Muscle of back (tissue), 11 donors: ENCODE results near the gene PRKCE. TPM values are rescaled to one million over a fixed set of nuclear protein-coding genes. Genes with fewer than 3 reads are reported as not detected.
"Not testable (repeated sequence)": the region's sequence is repeated elsewhere in the genome, so short reads cannot be mapped to it uniquely, and the experiment has no call there.

Experiments
- DNase-seq, 3 donors: peaks; one replicate each; pipeline versions ENCODE4 v3.0.0 to v3.0.0-alpha.2; 2013
- polyA plus RNA-seq, 10 donors: library from polyadenylated mRNA; unstranded; fragments of 120-200 nt; gene quantifications; one replicate each; pipeline ENCODE4 v1.2.1, GENCODE V29; 2013; ENCODE audit not compliant: insufficient read length in 10 of 10

Gene PRKCE
- polyA plus RNA-seq, 10 donors = 4.6 to 7.8 (median 6.1) TPM

DNA sequence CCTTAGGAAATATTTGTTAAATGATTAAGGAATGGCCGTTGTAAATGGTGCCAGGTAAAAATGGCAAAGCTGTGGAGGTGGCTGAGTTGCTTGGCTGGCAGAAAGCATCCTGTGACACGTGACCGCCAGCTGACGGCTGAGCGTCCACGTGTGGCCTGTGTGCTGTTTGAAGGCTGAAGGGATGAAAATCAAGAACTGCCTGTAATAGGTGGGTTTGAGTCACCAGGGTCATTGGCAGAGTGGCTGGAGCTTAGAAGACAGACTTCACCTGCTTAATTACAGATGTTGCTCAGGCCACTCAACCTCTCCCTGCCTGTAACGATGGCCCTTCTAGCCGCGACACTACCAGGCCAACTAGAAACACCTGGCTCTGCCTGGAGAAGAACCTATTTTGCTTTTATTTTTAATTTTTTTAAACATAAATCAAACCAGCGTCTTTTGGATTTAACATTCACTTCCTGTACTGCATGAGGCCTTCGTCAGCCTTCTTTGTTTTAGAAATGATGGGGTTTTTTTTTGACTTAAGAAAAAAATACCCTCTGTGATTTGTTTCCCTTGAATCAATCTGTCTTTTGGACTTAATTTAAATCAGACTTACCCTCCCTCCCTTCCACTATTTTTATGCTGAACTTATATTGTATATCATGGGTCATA is 206.5 kb downstream of the PRKCE start:
- DNase-seq = peak in 1 of 3 donors; percentile 34

DNA sequence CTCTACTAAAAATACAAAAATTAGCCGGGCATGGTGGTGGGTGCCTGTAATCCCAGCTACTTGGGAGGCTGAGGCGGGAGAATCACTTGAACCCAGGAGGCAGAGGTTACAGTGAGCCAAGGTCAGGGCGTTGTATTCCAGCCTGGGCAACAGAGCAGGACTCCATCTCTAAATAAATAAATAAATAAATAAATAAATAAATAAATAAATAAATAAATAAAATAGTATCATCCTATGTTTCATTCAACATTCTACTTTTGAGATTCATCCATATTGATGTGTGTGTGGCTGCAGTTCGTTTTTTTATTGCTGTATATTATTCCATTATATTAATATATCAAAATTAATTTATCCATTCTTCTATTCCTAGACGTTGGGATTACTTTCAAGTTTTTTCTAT is 207.4 kb downstream of the PRKCE start:
- DNase-seq = not testable (repeated sequence)

DNA sequence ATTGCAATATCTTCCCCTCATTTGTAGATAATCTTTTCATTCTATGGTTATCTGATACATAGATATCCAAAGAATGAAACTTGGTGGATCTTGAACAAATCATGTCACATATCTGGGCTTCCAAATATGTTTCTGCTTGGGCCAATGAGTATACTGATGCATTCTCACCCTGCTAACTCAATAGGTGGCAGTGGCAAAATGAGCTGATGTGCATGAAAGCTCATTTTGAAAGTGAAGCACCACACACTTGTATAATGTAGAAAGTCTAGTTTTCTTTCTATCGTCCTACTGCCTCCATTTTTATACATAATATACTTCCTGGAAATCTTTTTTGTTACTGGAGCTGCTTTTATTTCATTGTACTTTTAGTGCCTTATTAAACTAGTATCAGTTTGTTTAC is 208.2 kb downstream of the PRKCE start:
- no peak for DNase-seq

DNA sequence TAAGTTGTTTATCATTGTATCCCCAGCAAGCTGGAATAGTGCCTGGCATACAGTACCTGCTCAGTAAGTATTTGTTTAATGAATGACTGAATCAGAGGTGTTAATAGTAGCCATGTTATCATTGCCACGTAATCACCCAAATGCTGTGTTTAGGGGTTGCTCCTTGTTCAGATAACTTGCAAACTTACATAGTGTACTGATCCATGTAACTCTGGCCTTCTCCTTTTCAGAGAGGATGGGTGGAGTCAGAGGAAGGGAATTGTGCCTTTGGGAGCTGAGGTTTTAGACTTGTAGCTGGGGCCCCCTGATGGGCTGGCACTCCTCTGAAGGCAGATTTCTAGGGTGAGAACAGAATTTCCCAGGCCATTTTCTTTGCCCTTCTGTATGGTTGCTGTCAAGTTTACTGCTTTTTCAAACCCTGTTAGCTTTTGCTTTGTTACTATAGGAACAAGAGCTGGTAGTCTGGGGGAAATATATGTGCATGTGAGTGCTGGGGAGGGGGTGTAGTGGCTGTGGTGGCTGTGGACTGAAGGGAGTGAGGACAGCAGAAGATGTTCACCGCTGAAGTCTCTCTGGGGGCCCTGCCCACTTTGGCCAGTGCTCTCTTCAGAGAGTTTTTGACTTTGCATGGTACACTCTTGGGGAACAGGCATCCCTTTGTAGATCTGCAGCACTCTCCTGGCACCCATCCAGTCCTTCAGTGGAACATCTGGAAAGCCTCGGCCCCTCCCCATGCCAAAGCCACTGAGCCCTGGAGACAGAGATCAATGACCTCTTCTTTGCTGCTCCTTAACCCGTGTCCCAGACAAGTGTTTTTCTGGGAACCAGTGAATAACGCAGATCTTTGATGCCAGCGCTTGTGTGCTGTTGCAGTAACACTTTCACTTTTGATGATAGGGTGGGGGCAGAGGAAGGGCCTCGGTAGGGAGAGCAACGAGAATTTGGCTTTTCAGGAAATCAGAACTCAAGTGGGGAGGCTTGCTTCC is 209.0 kb downstream of the PRKCE start:
- DNase-seq = peak in 2 of 3 donors; percentile 62 to 89

DNA sequence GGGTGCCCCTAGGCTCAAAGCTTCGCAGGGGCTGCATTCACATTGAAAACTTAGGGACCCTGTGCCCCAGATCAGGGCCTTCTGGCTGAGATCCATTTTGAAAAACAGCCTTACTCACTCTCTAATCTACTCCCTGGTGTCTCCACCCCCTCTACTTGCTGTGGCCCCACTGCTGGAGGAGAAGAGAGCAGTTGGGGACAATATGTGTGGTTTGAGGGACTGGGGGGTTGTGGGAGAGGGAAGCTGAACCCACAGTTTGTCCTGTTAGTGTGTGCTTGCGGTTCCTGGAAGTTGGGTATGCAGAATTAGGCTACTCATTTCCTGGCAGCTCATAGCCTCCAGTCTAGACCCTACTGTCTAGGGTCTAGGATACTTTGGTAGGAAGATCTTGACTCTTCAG is 211.4 kb downstream of the PRKCE start:
- DNase-seq = no peak

DNA sequence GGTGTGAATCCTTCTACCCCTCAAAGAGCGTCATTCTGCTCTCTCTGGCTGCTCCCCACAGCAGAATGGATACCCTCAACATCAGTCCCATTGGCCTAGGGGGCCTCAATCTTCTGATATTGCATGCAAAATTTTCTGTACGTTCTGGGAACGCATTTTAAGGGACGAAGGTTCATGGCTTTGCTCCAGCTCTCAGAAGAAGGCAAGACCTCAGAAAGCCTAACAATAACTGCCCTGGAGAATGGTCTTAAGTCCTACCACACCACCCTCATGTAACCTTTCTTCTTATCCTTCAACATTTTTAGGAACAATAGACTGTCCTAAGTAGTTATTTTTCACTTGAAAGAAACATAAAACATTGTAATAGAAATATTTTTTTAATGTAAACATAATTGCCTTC is 212.6 kb downstream of the PRKCE start:
- no peak for DNase-seq

DNA sequence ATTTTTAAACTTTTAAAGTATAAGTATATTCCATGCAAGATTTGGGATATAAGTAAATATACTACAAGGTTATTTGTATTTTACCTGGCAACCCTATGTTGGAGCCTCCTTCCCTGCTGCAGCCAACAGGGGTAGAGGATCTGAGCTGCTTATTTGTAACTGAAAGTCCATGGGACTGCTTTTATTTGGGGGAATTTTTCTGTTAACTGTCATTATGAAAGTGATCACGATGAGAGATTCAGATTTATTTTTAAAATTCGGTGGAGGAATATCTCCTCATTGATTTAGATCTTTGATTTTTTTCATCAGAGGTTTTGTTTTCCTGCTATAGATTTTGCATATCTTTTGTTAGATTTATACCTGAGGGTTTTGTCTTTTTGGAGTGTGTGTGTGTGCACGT is 215.9 kb downstream of the PRKCE start:
- DNase-seq = no peak

DNA sequence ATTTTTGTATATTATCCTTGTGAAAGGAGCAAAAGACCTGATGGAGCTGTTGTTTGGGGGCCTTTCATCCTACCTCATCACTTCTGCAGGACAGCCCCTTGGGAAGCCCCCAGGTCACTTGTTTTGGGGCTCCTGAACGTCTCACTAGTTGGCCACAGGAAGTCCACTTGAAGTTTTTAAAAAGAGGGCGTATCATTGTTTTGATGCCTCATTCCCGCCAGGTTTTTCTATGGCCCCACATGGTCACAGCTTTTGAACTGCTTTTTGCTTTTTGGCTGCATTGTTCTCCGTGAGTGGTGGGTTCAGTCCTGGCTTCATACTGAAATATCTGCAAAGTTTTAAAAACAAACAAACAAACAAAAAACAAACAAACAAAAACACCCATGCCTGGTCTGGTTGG is 216.3 kb downstream of the PRKCE start:
- DNase-seq = no peak

DNA sequence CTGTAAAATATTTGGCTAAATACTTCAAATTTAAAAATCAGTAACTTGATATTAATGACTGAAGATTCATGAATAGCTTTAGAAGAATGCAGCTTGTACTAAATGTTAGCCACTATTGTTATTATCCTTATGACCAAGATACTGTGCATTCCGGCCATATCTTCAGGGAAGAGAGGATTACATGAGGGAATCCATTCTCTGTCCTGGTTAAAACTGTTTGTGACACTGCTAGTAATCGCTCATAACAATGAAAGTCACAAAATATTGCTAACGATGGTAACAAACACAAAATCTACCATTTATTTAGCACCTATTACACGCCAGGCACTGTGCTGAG is 217.7 kb downstream of the PRKCE start:
- DNase-seq = no peak

DNA sequence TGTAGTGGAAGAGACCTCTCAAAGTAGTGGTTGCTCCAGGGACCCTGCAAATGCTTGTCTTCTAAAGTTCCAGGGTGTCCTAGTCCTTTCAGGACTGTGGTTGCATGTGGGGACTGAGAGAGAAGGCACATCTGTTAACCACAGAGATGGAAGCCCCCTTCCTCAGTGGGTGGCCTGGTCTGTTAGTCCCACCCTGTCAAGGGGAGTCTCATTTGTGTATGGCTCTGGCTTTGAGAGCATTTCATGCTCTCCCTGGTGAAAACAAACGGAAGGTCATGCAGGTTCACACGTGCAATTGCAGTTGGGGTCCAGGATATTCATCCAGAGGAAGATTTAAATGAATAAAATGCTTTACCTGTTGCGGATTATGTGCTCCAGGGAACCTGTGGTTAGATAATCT is 219.6 kb downstream of the PRKCE start:
- no peak for DNase-seq

DNA sequence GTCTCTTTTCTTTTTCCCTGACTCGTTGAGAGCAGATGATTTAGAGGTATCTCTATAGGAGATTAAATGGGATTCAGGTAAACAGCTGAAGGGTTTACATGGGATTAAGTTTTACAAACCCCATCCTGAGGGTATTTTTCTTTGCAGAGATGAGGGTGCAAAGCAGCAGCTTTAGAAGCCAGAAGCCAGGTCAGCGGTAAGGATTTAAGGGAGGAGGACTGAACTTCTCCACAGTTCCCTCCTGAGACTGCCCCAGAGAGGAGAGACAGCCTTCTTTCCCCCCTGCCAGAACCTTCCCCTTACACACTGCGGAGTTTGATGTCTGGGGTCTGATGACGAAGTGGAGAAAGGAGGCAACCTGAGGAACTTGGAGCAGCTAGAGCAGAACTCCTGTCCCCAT is 220.1 kb downstream of the PRKCE start:
- DNase-seq = no peak

DNA sequence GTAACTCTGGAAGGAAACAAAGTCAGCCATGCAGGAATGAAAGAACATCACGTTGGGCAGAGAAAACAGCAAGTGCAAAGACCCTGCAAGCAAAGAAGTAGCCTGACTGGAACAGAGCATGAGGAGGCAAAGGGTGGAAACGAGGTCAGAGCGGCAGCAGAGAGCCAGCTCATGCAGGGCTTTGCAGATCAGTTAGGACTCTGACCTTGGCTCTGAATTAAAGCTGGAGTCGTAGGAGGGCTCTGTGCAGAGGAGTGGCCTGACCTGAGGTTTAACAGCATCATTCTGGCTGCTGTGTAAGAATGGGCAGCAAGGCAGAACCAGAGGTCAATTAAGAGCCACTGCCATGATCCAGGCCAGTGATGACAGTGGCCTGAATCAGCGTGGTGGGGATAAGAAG is 220.7 kb downstream of the PRKCE start:
- no peak for DNase-seq

DNA sequence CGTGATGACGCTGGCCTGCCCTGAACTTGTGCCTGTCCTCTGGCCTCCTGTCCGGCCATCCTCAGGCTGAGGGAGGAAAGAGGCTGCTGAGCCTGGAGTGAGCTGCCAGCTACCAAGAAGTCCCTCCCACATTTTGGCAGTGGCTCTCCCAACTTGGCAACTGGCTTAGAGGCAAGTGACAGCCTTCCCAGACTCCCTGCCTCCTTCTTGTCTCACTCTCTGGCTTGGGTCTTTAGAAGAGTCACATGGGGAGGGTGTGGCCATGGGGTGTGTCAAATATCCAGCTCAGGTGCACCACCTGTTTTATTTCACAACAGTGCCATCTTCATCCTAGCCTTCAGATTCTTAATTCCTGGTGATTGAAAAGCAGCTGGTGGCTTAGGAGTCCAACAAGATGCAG is 222.9 kb downstream of the PRKCE start:
- DNase-seq = peak in 2 of 3 donors; percentile 45 to 46

DNA sequence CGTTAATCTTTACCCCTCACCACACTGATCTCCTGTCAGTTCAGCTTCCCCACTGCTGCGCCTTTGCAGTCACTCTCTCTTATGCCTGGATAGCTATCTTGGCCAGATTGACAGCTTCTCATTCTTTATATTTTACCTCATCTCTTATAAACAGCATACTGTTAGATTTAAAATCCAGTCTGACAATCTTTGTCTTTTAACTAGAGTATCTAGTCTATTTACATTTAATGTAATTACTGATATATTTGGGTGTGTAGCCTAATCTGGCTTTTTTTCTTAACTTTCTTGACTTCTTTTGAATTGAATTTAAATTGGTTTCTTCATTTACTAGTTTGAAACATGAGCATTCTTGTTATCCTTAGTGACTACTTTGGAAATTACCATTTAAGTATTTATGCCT is 225.1 kb downstream of the PRKCE start:
- DNase-seq = no peak

DNA sequence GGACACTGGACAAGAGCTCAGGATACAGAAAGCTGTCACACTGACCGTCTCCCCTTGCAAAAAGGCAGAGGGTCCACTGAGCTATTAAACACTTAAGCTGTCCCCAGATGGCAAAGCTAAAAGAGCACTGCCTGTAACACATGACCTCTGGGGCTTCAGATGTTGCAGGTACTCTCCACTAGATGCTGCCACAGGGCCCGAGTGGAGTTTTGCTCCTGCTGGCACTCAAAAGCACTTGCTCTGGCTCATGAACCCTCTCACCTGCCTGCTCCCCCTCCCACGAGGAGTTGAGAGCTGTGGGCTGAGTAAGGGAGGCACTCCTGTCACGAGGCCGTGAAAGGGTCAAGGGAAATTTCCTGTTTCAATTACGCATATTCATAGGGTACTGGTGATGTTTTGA is 227.9 kb downstream of the PRKCE start:
- DNase-seq = no peak

DNA sequence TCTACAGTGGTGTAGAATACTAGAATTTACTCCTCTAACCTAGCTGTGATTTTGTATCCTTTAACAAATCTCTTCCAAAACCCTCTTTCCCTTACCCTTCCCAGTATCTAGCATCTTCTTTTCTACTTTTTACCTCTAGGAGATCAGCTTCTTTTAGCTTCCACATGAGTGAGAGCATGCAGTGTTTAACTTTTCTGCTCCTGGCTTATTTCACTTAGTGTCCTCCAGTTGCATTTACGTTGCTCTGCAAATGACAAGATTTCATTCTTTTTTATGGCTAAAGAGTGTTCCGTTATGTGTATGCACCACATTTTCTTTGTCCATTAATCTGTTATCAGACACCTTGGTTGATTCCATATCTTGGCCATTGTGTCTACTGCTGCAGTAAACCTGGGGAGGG is 228.5 kb downstream of the PRKCE start:
- no peak for DNase-seq

DNA sequence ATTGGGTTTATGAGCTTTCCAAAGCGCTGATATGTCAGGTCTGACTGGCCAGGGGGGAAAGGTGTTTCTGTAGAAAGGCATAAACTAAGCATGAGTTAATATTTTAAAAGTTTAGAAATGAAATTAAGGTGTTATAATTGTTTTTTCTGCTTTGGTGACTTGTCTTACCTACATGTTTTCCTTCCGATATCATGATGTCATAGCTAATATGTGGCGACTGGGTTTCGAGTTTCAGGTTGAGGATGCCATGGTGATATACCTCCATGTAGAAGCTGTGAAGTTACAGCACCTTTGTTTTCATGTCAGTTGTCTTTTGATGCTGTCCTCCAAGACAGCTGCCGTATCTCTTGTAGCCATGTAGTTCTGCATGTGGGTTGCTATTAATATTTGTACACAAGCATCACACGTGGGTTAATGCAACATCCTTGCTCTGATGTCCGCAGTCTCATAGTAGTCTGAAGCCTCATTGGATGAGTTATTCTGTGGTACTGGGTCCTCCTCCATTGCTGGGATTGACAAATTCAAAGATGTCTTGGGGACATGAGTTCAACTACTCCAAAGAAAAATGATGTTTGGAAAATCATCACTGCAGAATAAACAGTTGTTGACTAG is 230.6 kb downstream of the PRKCE start:
- DNase-seq = no peak

DNA sequence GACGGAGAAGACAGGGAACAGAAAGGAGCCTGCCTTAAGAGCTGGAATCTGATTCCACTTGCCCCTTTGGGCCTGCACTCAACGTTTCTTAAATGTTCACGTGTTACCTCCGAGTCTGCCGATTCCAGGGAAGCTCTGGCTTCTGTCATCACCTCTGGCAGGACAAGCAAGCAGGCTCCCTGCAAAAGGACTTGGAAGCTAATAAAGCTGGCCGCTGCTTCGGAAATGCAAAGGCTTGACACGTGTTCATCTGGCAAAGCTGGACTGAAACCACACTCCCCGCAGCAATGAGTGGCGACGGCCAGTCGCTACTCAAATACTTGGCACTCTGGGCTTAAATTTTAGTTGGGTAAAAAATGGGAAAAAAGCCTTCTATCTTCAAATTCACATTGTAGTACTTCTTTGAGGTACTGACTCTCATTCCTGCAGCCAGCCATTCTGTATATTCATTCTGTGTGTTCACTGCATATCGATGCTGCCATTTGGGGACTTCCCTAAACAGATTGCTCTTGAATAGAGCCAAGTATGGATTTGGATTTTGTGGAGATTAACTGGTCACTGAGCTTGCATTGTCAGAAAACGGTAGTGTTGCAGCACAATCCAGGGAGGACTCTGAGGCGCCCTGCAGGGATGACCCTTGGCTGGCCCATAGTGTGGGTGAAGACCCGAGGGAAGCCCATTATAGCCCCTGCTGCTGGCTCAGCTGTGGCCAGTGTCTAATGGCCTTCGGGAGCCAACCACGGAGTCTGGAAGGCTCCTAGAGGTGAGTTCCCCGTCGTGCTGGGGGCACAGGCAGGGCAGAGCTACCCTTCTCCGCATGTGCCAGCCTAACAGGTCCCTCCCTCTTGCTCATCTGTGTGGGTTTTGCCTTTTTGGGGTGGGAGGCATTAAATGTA is 231.5 kb downstream of the PRKCE start:
- DNase-seq = peak; percentile 84 to 95 (median 90)

DNA sequence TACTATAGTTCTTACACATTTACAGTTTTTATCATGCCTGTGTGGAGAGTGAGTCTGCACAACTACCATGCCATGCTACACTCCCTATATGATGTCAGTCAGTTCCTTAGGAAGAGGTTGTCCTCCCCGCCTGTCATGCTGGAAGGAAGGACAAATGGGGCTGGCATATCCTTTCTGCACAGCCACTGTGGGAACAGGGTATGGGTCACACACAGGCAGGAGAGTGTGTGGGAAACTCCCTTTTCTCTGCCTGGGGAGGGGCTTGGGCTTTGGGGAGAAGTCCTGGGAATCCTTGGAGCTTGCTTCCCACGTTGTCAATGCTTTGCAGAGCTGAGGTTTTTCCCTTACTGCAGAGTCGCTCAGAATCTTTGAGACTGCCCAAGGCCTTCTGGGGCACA is 232.1 kb downstream of the PRKCE start:
- no peak for DNase-seq

DNA sequence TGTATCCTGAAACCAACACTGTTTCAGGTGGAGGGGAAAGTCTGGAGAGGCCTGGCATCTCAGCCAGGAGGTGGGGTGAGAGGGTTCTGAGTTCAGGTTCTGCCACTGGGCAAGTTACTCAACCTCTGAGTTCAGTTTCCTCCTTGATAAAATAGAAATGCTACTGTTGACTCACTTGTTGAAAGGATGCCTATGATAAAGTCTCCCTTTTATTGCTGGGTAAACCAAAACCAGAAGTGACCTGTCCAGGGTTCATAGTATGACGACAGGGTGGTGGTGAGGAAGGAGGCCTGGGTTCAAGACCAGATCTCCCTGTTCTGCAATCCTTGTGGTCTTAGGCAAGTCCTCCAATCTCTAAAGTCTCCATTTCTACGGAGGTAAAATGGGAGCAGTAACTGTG is 232.7 kb downstream of the PRKCE start:
- no peak for DNase-seq

DNA sequence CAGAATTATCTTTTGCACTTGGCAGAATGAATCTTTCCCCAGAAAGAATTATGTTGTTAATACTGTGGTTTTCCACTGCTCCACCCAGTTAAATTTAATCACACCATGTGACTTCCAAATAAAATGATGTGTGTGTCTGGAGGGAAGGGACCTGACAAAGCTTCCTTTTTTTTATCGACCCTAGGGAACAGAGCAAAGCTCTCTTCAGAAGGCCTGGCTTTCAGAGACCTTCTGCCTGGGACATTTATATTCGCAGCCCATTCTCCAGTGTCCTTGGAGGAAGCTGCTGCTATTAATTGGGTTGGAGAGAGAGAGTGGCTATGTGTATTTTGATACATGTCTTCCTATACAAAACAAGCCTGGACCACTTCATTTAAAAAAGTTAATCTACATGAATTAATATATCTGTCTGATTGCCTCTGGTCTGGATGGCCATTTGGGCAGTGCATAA is 233.7 kb downstream of the PRKCE start:
- DNase-seq = peak in 1 of 3 donors; percentile 82

DNA sequence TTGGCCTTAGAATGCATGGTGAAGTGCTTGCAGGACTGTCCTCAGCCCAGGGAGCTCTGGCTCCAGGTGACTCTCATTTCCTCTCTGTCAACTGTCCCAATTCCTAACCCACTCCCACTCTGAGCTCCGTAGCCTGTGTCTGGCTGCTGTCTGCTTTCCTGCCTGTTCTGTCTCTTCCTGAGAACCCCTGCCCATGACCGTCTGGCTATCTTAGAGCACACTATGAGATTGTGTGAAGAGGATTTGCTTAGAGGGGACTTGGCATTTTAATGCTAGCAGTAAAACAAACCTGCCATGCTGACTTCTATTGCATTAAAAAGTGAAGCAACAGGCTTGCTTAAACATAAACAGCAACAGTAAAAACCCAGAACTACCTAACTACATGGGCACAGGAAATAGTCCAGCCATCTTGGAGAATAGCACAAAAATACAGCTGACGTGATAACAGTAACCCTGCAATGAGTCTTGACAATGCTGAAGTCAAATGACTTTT is 234.7 kb downstream of the PRKCE start:
- no peak for DNase-seq
